Stimulated activated CD8-positive, alpha-beta memory T cell treated with anti-CD3 and anti-CD28 coated beads, Interleukin-12 subunit alpha, Interleukin-12 subunit beta, amount 100 ng/mL, for 24 hours (primary cell): ENCODE results near the gene PDE4D.
"Not testable (repeated sequence)": the region's sequence is repeated elsewhere in the genome, so short reads cannot be mapped to it uniquely, and the experiment has no call there.

Source experiments
- DNase-seq: peaks from one replicate; pipeline ENCODE4 v3.0.0-alpha.2; 2020; ENCODE audit errors: extremely low read depth

The PDE4D gene

GRCh38 chr5:59703789-59704188 is 189.7 kb downstream of the PDE4D start:
- no peak for DNase-seq

GRCh38 chr5:59698207-59699178 is 195.0 kb downstream of the PDE4D start:
- DNase-seq, result no peak

- DNase-seq, result no peak
Observed at GRCh38 chr5:59694411-59694810, 199.1 kb downstream of the PDE4D start.

- DNase-seq, result no peak
Observed at GRCh38 chr5:59693492-59694309, 199.8 kb downstream of the PDE4D start.

- DNase-seq, result no peak
Observed at GRCh38 chr5:59685793-59686192, 207.7 kb downstream of the PDE4D start.

GRCh38 chr5:59685191-59685530 is 208.4 kb downstream of the PDE4D start:
- no peak for DNase-seq

- no peak for DNase-seq
Observed at GRCh38 chr5:59684388-59685190, 208.9 kb downstream of the PDE4D start.

- no peak for DNase-seq
Observed at GRCh38 chr5:59683311-59683710, 210.2 kb downstream of the PDE4D start.

DNA sequence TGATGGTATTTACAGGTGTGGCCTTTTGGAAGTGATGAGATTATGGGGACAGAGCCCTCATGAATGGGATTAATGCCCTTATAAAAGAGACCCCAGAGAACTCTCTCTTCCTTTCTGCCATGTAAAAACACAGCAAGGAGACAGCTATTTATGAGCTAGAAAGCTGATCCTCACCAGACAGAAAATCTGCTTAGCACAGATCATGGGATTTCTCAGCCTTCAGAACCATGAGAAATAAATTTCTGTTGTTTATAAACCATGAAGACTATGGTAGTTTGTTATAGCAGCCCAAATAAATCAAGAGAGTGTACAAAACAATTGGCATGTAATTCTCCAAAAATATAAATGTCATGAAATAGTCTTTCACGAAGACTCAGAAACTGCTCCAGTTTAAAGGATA is 211.0 kb downstream of the PDE4D start:
- DNase-seq, result no peak

- no peak for DNase-seq
Observed at GRCh38 chr5:59678943-59679342, 214.6 kb downstream of the PDE4D start.

DNA sequence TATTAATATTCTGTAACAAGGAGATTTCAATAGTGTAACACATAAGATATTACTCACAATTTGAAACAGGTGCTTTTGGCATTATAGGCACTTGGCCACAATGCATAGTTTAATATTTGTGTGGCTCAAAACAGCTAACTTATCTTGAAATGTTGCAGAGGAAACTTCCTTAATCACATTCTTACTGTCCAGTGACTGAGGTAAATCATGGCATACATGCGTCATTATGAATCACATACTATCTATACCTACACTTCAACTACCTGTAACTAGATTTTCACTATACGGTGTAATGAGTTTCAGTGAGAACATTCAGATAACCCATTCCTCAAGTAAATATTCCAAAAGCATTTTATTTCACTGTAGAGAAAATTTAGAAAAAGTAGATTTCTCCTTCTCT is 218.8 kb downstream of the PDE4D start:
- DNase-seq, result no peak

DNA sequence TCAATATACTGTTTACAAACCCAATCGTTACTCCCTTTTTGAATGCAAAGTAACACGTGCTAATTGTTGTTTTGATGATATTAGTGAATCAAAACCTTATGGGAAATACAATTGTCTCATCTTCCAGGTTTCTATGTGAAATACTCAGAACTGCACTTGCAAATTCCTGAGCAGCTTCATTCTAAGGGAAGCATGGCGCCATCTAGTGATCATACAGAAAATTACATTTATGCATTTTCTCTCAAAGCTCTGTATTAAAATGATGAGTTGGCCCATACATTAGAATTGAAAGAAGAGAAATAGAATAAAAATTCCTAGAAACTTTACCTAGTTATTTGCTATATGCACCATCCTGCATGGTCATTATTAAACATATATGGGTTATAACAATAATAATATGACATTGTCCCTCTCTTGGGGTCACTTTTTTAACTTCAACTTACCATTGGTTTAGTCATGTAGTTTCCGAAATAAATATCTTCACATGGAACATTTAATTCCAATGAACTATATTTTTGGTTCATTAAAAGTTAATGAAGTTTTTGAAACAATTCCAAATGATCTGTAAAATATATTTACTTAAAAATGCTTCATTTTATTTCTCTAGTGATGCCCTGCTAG is 220.0 kb downstream of the PDE4D start:
- DNase-seq, result no peak

- no peak for DNase-seq
Observed at GRCh38 chr5:59666440-59667068, 227.0 kb downstream of the PDE4D start.

GRCh38 chr5:59665832-59666203 is 227.7 kb downstream of the PDE4D start:
- not testable (repeated sequence) for DNase-seq

GRCh38 chr5:59665086-59665831 is 228.3 kb downstream of the PDE4D start:
- no peak for DNase-seq

DNA sequence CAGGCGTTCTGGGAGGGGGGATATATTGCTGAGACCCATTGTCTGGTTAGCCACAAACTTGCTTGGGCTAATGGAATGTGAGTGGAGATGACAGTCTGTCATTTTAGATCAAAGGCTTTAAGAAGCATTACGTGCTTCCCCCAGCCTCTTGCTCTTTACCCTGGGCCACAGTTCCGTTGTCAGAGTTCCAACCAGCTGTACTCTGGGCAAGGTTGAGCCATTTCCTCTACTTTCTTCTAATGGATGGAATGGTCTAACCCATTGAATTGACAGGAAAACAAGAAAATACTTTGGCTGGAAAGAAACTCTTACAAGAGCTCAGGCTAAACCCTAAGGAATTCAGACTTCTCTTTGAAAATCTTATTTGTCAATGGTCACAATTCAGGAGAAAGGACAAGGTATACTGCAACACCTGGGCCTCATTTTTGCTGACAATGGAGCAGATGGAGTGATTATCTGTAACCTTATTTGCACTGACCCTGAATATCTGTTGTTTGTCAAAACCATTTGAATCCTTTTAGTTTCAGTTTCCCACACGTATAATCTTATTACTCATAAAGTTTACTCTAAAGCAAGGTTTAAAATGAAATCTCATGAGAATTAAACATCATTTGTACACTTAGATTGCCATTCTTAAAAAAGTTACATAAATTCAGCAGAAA is 231.4 kb downstream of the PDE4D start:
- no peak for DNase-seq

DNA sequence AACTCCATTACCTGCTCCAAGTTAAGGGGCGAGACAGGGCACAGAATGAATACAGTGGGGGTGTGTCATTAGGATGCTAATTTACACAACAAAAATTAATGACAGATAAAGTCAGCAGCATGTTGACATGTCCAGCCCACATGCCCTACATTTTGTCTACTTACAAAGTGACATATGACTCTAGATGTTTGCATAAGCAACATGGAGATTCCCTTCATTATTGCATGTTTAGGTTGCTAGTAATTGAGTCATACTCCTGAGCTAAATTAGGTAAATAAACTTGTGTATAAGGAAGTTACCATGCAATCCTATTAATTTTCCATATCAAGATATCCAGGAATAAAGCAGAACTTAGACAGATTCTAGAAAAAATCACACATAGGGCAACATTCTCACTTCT is 232.2 kb downstream of the PDE4D start:
- DNase-seq, result no peak

DNA sequence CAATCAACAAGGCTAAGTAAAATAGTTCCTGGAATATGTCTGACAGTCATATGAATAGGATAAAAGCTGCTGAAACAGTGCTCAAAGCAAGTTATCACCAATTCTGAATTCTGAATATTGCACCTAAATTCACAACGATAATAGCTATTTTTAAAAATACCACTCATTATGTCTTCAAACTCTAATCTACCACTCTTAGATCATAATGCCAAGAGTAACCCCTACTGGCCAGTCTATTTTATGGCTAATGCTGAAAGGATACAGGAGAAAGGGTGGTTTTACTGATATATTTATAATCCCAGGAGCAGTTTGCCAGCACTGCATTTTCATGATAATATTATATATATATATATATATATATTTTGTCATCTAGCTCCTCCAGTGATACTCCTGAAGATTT is 232.8 kb downstream of the PDE4D start:
- DNase-seq, result no peak

- DNase-seq, result no peak
Observed at GRCh38 chr5:59656351-59657254, 236.9 kb downstream of the PDE4D start.
